ENCODE data around the gene ABCE1. TPM values are rescaled to one million over a fixed set of nuclear protein-coding genes. Genes with fewer than 3 reads are reported as not detected.

The ABCE1 gene
- polyA plus RNA-seq, 3 donors, result 66.1 to 83.1 (median 69.5) TPM

DNA sequence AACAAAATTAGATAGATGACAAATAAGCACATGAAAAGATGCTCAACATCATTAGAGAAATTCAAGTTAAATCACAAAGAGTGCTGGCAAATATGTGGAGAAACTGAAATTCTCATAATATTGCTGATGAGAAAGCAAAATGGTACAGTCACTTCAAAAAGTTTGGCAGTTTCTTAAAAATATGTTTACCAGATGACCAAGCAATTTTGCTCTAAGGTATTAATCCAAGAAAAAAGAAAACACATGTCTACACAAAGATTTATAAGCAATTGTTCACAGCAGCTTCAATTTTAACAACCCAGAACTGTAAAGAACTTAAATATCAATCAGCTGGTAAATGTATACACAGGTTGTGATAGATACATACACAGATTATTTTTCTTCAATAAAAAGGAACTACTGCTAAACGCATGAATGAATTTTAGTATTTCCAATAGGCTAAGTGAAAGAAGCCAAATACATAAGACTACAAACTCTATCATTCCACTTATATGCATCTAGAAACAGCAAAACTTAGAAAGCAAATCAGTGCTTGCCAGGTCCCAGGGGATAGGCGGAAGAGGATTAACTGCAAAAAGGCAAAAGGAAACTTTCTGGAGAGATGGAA, 70.6 kb downstream of the ABCE1 start:
- no peak for DNase-seq

- no peak for DNase-seq
Measured at GRCh38 chr4:145170223-145170622, 72.1 kb downstream of the ABCE1 start.

- no peak for DNase-seq
Measured at GRCh38 chr4:145171911-145172310, 73.8 kb downstream of the ABCE1 start.

GRCh38 chr4:145176641-145177432, 78.7 kb downstream of the ABCE1 start:
- DNase-seq, result no peak

DNA sequence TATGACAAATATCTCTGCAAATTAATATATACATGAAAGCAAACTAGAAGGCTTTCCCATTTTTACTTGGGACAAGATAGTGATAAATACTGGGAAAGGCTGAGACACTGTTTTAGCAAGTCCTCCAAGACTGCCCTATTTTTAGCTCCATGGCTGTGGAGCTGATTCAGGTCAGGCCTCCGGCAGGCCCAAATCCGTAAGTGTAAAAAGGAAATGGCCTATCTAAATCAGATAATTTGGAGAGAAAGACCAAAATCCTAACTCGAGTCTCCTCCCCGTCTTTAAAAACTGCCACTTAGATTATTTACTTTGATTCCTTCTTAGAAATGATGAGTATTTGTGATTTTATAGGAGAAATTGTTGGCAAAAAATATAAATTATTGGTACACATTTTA, 79.4 kb downstream of the ABCE1 start:
- DNase-seq, result no peak

- no peak for DNase-seq
Measured at GRCh38 chr4:145177906-145178538, 79.9 kb downstream of the ABCE1 start.

GRCh38 chr4:145178740-145179280, 80.7 kb downstream of the ABCE1 start:
- DNase-seq, result no peak

Other genes with a start within 250 kb of the ABCE1 start
- 10 to 100 TPM; 21.7 to 28.1 (median 22.2) TPM for gene ANAPC10, start 115 bp upstream of the ABCE1 start, polyA plus RNA-seq (ENCODE audit: insufficient read length in 3 of 3)
- gene OTUD4, start 82.3 kb downstream of the ABCE1 start, polyA plus RNA-seq (ENCODE audit: insufficient read length in 3 of 3), result 10 to 100 TPM; 33.7 to 44.8 (median 42.0) TPM

All from renal pelvis (tissue), 4 donors.